Stimulated activated CD8-positive, alpha-beta memory T cell treated with anti-CD3 and anti-CD28 coated beads, Interleukin-4, amount 100 ng/mL, for 1 hour (primary cell): ENCODE measurements around the gene ARID4B.
A peak's percentile ranks its signal among the peaks of the same experiment; 100 is the strongest.
"Not testable (repeated sequence)": the region's sequence is repeated elsewhere in the genome, so short reads cannot be mapped to it uniquely, and the experiment has no call there.

ENCODE experiments used
- DNase-seq, 2 donors: peaks; one replicate each; pipeline ENCODE4 v3.0.0-alpha.2; 2020; ENCODE audit warnings: low read depth in 2 of 2, low spot score in 1 of 2

ARID4B gene

GRCh38 chr1:235169986-235170385 lies 158.0 kb downstream of the ARID4B start:
- DNase-seq: no peak

GRCh38 chr1:235168375-235168774 lies 159.6 kb downstream of the ARID4B start:
- no peak for DNase-seq

GRCh38 chr1:235161685-235162327 lies 166.2 kb downstream of the ARID4B start:
- DNase-seq: no peak

- peak; percentile 84 to 87 for DNase-seq
Observed at GRCh38 chr1:235160957-235161684, 166.9 kb downstream of the ARID4B start, which contains the start of gene RBM34. RBM34 (minus strand) TSS chr1:235161250; CDS start chr1:235161226, 24 bp downstream.

- no peak for DNase-seq
Observed at GRCh38 chr1:235160383-235160956, 167.5 kb downstream of the ARID4B start.

- DNase-seq: not testable (repeated sequence)
Observed at GRCh38 chr1:235159930-235160329, 168.0 kb downstream of the ARID4B start.

GRCh38 chr1:235159284-235159683 lies 168.7 kb downstream of the ARID4B start:
- not testable (repeated sequence) for DNase-seq

GRCh38 chr1:235158680-235159079 lies 169.3 kb downstream of the ARID4B start:
- DNase-seq: no peak

- no peak for DNase-seq
Observed at GRCh38 chr1:235157150-235157549, 170.8 kb downstream of the ARID4B start.

GRCh38 chr1:235156740-235157139 lies 171.2 kb downstream of the ARID4B start:
- DNase-seq: no peak

GRCh38 chr1:235156265-235156664 lies 171.7 kb downstream of the ARID4B start:
- DNase-seq: no peak

GRCh38 chr1:235152235-235152634 lies 175.7 kb downstream of the ARID4B start:
- no peak for DNase-seq

GRCh38 chr1:235151033-235151432 lies 176.9 kb downstream of the ARID4B start:
- DNase-seq: no peak

GRCh38 chr1:235149824-235150223 lies 178.2 kb downstream of the ARID4B start:
- DNase-seq: no peak

- DNase-seq: no peak
Observed at GRCh38 chr1:235147269-235147668, 180.7 kb downstream of the ARID4B start.

- DNase-seq: no peak
Observed at GRCh38 chr1:235145639-235146038, 182.3 kb downstream of the ARID4B start.

GRCh38 chr1:235142991-235143390 lies 185.0 kb downstream of the ARID4B start:
- DNase-seq: no peak

GRCh38 chr1:235139315-235139714 lies 188.7 kb downstream of the ARID4B start:
- DNase-seq: no peak

- no peak for DNase-seq
Observed at GRCh38 chr1:235138821-235139220, 189.2 kb downstream of the ARID4B start.

- no peak for DNase-seq
Observed at GRCh38 chr1:235136111-235136510, 191.9 kb downstream of the ARID4B start.

- no peak for DNase-seq
Observed at GRCh38 chr1:235134171-235134570, 193.8 kb downstream of the ARID4B start.

- no peak for DNase-seq
Observed at GRCh38 chr1:235133086-235133485, 194.9 kb downstream of the ARID4B start.
